ENCODE results near the gene ZBTB7C. TPM values are rescaled to one million over a fixed set of nuclear protein-coding genes. Genes with fewer than 3 reads are reported as not detected.

ZBTB7C gene
- total RNA-seq, 6 experiments from 2014 or later = not detected

- Mint-ChIP-seq H3K27me3 (ENCODE audit: insufficient read depth) (peaks cover 7% of the 10 kb centered on the region), H3K4me3 (no peak overlapping the region), H3K27ac (no peak overlapping the region), H3K36me3 (ENCODE audit: low read depth) (no peaks in the 10 kb centered on the region), H3K4me1 (ENCODE audit: low read depth) (no peaks in the 10 kb centered on the region), H3K9me3 (no peaks in the 10 kb centered on the region)
- TF ChIP-seq, protein P1, sequence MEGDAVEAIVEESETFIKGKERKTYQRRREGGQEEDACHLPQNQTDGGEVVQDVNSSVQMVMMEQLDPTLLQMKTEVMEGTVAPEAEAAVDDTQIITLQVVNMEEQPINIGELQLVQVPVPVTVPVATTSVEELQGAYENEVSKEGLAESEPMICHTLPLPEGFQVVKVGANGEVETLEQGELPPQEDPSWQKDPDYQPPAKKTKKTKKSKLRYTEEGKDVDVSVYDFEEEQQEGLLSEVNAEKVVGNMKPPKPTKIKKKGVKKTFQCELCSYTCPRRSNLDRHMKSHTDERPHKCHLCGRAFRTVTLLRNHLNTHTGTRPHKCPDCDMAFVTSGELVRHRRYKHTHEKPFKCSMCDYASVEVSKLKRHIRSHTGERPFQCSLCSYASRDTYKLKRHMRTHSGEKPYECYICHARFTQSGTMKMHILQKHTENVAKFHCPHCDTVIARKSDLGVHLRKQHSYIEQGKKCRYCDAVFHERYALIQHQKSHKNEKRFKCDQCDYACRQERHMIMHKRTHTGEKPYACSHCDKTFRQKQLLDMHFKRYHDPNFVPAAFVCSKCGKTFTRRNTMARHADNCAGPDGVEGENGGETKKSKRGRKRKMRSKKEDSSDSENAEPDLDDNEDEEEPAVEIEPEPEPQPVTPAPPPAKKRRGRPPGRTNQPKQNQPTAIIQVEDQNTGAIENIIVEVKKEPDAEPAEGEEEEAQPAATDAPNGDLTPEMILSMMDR (IDR thresholded peaks at IDR 0.05) = no peak
- no peak for DNase-seq
These were observed 201.4 kb downstream of the ZBTB7C start for GRCh38 chr18:48207733-48208132.

- no peak for DNase-seq
- Mint-ChIP-seq H3K4me1 (ENCODE audit: low read depth) (no peaks in the 10 kb centered on the region), H3K4me3 (no peak overlapping the region), H3K27ac (no peak overlapping the region), H3K9me3 (no peaks in the 10 kb centered on the region), H3K27me3 (ENCODE audit: insufficient read depth) (peaks cover 11% of the 10 kb centered on the region), H3K36me3 (ENCODE audit: low read depth) (no peaks in the 10 kb centered on the region)
- TF ChIP-seq, protein P1 (IDR thresholded peaks at IDR 0.05) = no peak
These were observed 202.3 kb downstream of the ZBTB7C start for GRCh38 chr18:48206887-48207286.

GRCh38 chr18:48203961-48204666, 205.1 kb downstream of the ZBTB7C start:
- H3K4me3 Mint-ChIP-seq = no peak overlapping the region
- no peak for DNase-seq
- TF ChIP-seq, protein P1 (IDR thresholded peaks at IDR 0.05) = no peak
- no peaks in the 10 kb centered on the region for H3K36me3 Mint-ChIP-seq (ENCODE audit: low read depth)
- H3K27ac Mint-ChIP-seq = no peak overlapping the region
- H3K9me3 Mint-ChIP-seq = no peaks in the 10 kb centered on the region
- no peaks in the 10 kb centered on the region for H3K4me1 Mint-ChIP-seq (ENCODE audit: low read depth)
- H3K27me3 Mint-ChIP-seq (ENCODE audit: insufficient read depth) = peaks cover 23% of the 10 kb centered on the region

DNA sequence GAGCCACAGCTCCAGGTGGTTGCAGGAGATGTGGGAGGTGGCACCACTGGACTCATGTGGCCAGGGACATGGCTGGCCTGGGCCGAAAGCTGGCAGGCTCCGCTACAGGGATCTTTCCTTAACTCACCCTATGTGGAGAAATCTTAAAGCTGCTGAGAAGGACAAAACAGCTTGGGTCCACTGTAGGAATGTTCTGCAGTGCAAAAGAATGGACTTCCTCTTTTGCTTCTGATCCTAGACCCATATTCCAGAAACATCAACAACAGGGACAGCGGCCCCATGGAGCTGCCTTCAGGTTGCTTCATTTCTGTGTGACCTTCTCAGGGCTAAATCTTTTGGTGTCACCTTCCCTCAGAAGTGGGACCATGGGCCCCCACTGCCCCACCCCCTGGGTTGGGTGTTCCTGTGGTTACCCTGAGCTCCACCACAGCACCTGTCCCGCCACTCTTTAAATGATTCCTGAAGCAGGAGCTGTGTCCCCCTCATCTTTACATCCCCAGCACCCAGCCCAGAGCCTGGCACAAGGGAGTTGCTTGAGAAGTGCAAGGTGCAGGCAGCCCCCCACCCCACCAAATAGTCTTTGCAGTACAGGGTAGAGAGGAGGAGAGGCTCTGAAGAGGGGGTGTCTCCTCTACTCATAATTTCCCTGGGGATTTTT, 205.8 kb downstream of the ZBTB7C start:
- Mint-ChIP-seq H3K9me3 (no peaks in the 10 kb centered on the region), H3K36me3 (ENCODE audit: low read depth) (no peaks in the 10 kb centered on the region), H3K4me3 (no peak overlapping the region), H3K27me3 (ENCODE audit: insufficient read depth) (peaks cover 29% of the 10 kb centered on the region), H3K4me1 (ENCODE audit: low read depth) (no peaks in the 10 kb centered on the region), H3K27ac (no peak overlapping the region)
- TF ChIP-seq, protein P1 (IDR thresholded peaks at IDR 0.05) = no peak
- DNase-seq = no peak

- Mint-ChIP-seq H3K27me3 (ENCODE audit: insufficient read depth) (peaks cover 31% of the 10 kb centered on the region), H3K4me3 (no peak overlapping the region)
These were observed 206.6 kb downstream of the ZBTB7C start for GRCh38 chr18:48202350-48203260.

More at GRCh38 chr18:48202350-48203260, 206.6 kb downstream of the ZBTB7C start:
- H3K9me3 Mint-ChIP-seq = no peaks in the 10 kb centered on the region
- TF ChIP-seq, protein P1 (IDR thresholded peaks at IDR 0.05) = no peak
- no peaks in the 10 kb centered on the region for H3K36me3 Mint-ChIP-seq (ENCODE audit: low read depth)
- H3K4me1 Mint-ChIP-seq (ENCODE audit: low read depth) = no peaks in the 10 kb centered on the region
- H3K27ac Mint-ChIP-seq = no peak overlapping the region
- no peak for DNase-seq

Measured in HFFc6 (cell line).